ENCODE data around the gene OGFOD1.

- no peak for TF ChIP-seq POLR2A (IDR thresholded peaks at IDR 0.05)
- TF ChIP-seq CTCF (IDR thresholded peaks at IDR 0.05): no peak
These were observed 19.3 kb downstream of the OGFOD1 start for GRCh38 chr16:56470666-56471065.
